C4-2B (cell line): ENCODE results near the gene MND1.

Experiments
- CTCF ChIP-seq: fragments of 450-650 bp; conservative IDR thresholded peaks from 2 replicates; pipeline ENCODE4 v1.5.1; 2017; ENCODE audit warnings: mild to moderate bottlenecking
- ZFX ChIP-seq: fragments of 450-650 bp; IDR thresholded peaks from 2 replicates; pipeline ENCODE4 v1.6.1; 2017

GRCh38 chr4:153362184-153362583 is 17.7 kb downstream of the MND1 start:
- TF ChIP-seq CTCF (no peak), ZFX (no peak)
